DMS 273 (cell line): ENCODE results near the gene CRB2.
"Not testable (repeated sequence)": the region's sequence is repeated elsewhere in the genome, so short reads cannot be mapped to it uniquely, and the experiment has no call there.

Experiments
- DNase-seq: peaks from one replicate; lab custom pipeline; 2025; ENCODE audit not compliant: unreplicated experiment; lab: John Stamatoyannopoulos, UW

CRB2 gene

GRCh38 chr9:123378956-123379660 lies 23.1 kb downstream of the CRB2 start:
- DNase-seq, result no peak

GRCh38 chr9:123380852-123381705 lies 25.1 kb downstream of the CRB2 start:
- DNase-seq, result no peak

- DNase-seq, result no peak
These were observed 26.9 kb downstream of the CRB2 start for GRCh38 chr9:123382653-123383511.

GRCh38 chr9:123383512-123384170 lies 27.6 kb downstream of the CRB2 start:
- DNase-seq, result no peak

- DNase-seq, result no peak
These were observed 31.7 kb downstream of the CRB2 start for GRCh38 chr9:123387686-123388085.

- no peak for DNase-seq
These were observed 33.1 kb downstream of the CRB2 start for GRCh38 chr9:123389070-123389469.

- no peak for DNase-seq
These were observed 33.7 kb downstream of the CRB2 start for GRCh38 chr9:123389698-123390097.

- DNase-seq, result no peak
These were observed 34.5 kb downstream of the CRB2 start for GRCh38 chr9:123390337-123391135.

GRCh38 chr9:123391233-123391632 lies 35.2 kb downstream of the CRB2 start:
- no peak for DNase-seq

- no peak for DNase-seq
These were observed 35.9 kb downstream of the CRB2 start for GRCh38 chr9:123391946-123392345.

GRCh38 chr9:123392802-123393201 lies 36.8 kb downstream of the CRB2 start:
- no peak for DNase-seq

GRCh38 chr9:123394291-123395235 lies 38.6 kb downstream of the CRB2 start:
- DNase-seq, result peak; percentile 65

- DNase-seq, result peak; percentile 98
These were observed 39.3 kb downstream of the CRB2 start for GRCh38 chr9:123395276-123395688.

- peak; percentile 75 for DNase-seq
These were observed 39.9 kb downstream of the CRB2 start for GRCh38 chr9:123395689-123396511.

GRCh38 chr9:123397975-123398374 lies 42.0 kb downstream of the CRB2 start:
- DNase-seq, result peak; percentile 70

- not testable (repeated sequence) for DNase-seq
These were observed 42.9 kb downstream of the CRB2 start for GRCh38 chr9:123398938-123399337.

- DNase-seq, result peak; percentile 46
These were observed 43.9 kb downstream of the CRB2 start for GRCh38 chr9:123399803-123400378.
